Stimulated activated CD8-positive, alpha-beta memory T cell treated with anti-CD3 and anti-CD28 coated beads, Interleukin-7, amount 100 ng/mL, for 4 hours (primary cell): ENCODE data around the gene KCTD5.
"Not testable (repeated sequence)": the region's sequence is repeated elsewhere in the genome, so short reads cannot be mapped to it uniquely, and the experiment has no call there.

Experiments
- DNase-seq, 2 donors: peaks; one replicate each; pipeline ENCODE4 v3.0.0-alpha.2; 2020; ENCODE audit warnings: low read depth in 2 of 2

The KCTD5 gene

GRCh38 chr16:2682209-2683021 lies at the start of gene KCTD5:
Gene KCTD5, plus strand, starts transcription at chr16:2682523. Its CDS starts 26 bp downstream, at chr16:2682549.
- peak; percentile 93 to 94 for DNase-seq

- DNase-seq = peak in 1 of 2 donors; percentile 38
Measured at GRCh38 chr16:2639071-2639721, 43.1 kb upstream of the KCTD5 start.

GRCh38 chr16:2639722-2640072 lies 42.6 kb upstream of the KCTD5 start:
- not testable (repeated sequence) for DNase-seq

- DNase-seq = not testable (repeated sequence)
Measured at GRCh38 chr16:2642561-2642960, 39.8 kb upstream of the KCTD5 start.

- DNase-seq = not testable (repeated sequence)
Measured at GRCh38 chr16:2644754-2645453, 37.4 kb upstream of the KCTD5 start.

GRCh38 chr16:2651268-2651871 lies 31.0 kb upstream of the KCTD5 start:
- DNase-seq = not testable (repeated sequence)

- not testable (repeated sequence) for DNase-seq
Measured at GRCh38 chr16:2653915-2654314, 28.4 kb upstream of the KCTD5 start.

GRCh38 chr16:2654949-2655348 lies 27.4 kb upstream of the KCTD5 start:
- DNase-seq = not testable (repeated sequence)

- no peak for DNase-seq
Measured at GRCh38 chr16:2656985-2657384, 25.3 kb upstream of the KCTD5 start.

- DNase-seq = not testable (repeated sequence)
Measured at GRCh38 chr16:2657803-2658202, 24.5 kb upstream of the KCTD5 start.

- not testable (repeated sequence) for DNase-seq
Measured at GRCh38 chr16:2659560-2659959, 22.8 kb upstream of the KCTD5 start.

- DNase-seq = not testable (repeated sequence)
Measured at GRCh38 chr16:2660014-2660662, 22.2 kb upstream of the KCTD5 start.

- not testable (repeated sequence) for DNase-seq
Measured at GRCh38 chr16:2660755-2661373, 21.5 kb upstream of the KCTD5 start.

GRCh38 chr16:2663553-2664546 lies 18.5 kb upstream of the KCTD5 start:
- peak in 1 of 2 donors; percentile 15 for DNase-seq

GRCh38 chr16:2664574-2664982 lies 17.7 kb upstream of the KCTD5 start:
- DNase-seq = no peak

GRCh38 chr16:2666671-2667070 lies 15.7 kb upstream of the KCTD5 start:
- not testable (repeated sequence) for DNase-seq

GRCh38 chr16:2669587-2669986 lies 12.7 kb upstream of the KCTD5 start:
- not testable (repeated sequence) for DNase-seq

- peak; percentile 32 to 40 for DNase-seq
Measured at GRCh38 chr16:2670017-2670416, 12.3 kb upstream of the KCTD5 start.

GRCh38 chr16:2671193-2671592 lies 11.1 kb upstream of the KCTD5 start:
- not testable (repeated sequence) for DNase-seq

- no peak for DNase-seq
Measured at GRCh38 chr16:2671741-2672140, 10.6 kb upstream of the KCTD5 start.
